Measurements from ENCODE around the gene GALE. TPM values are rescaled to one million over a fixed set of nuclear protein-coding genes. Genes with fewer than 3 reads are reported as not detected.

The GALE gene
- polyA plus RNA-seq, 1 donor (not counting 4 experiments of a cell fraction or from before 2014, with no cell fraction given): 52.8 TPM

- no peak overlapping the region for H2AFZ ChIP-seq (ENCODE audit: control insufficient read depth, low read length)
- no peak overlapping the region for H3K9ac ChIP-seq (ENCODE audit: control insufficient read depth, extremely low read depth, insufficient read depth, low read length)
- H4K20me1 ChIP-seq (ENCODE audit: control insufficient read depth, extremely low read depth, insufficient read depth, low read length): no peaks in the 10 kb centered on the region
- FAIRE-seq: no peak
- no peaks in the 10 kb centered on the region for H3K9me1 ChIP-seq (ENCODE audit: control insufficient read depth, extremely low read depth, insufficient read depth, low read length)
- peaks cover 9% of the 10 kb centered on the region for H3K4me1 ChIP-seq (ENCODE audit: control insufficient read depth, extremely low read depth, insufficient read depth, low read length)
- TF ChIP-seq CTCF (optimal IDR thresholded peaks at IDR 0.05 in 1 of 3, IDR thresholded peaks at IDR 0.05 in 1 of 3, conservative IDR thresholded peaks at IDR 0.05 in 1 of 3; ENCODE audit: extremely low read depth in 1 of 3, insufficient read depth in 2 of 3, low read length in 3 of 3): no peak
- TF ChIP-seq EZH2 (IDR thresholded peaks at IDR 0.05; ENCODE audit: low read length): no peak
- no peak overlapping the region for H3K4me3 ChIP-seq (ENCODE audit: control insufficient read depth in 2 of 3, extremely low read depth in 1 of 3, insufficient read depth in 2 of 3, low read depth in 1 of 3, low read length in 3 of 3)
- DNase-seq (ENCODE audit: low read depth, low spot score): no peak
- H3K9me3 ChIP-seq (ENCODE audit: control insufficient read depth, low read depth, low read length): no peaks in the 10 kb centered on the region
- peaks cover 0 to 5% of the 10 kb centered on the region in 2 experiments for H3K36me3 ChIP-seq (ENCODE audit: control insufficient read depth in 2 of 2, extremely low read depth in 1 of 2, insufficient read depth in 2 of 2, low read length in 2 of 2)
- H3K79me2 ChIP-seq (ENCODE audit: control insufficient read depth, insufficient read depth, low read length): no peaks in the 10 kb centered on the region
- H3K4me2 ChIP-seq (ENCODE audit: control insufficient read depth, extremely low read depth, insufficient read depth, low read depth, low read length): no peak overlapping the region
- H3K27me3 ChIP-seq (ENCODE audit: control insufficient read depth, extremely low read depth, insufficient read depth, low read length): no peaks in the 10 kb centered on the region
- H3K27ac ChIP-seq (ENCODE audit: control insufficient read depth, insufficient read depth, low read length): no peak overlapping the region
- dilution Hi-C loops (cut with MboI; ENCODE audit: extremely low pct_ligation_motif_present, low sequenced_read_pairs): no loop called here
These were observed 6.9 kb upstream of the GALE start for GRCh38 chr1:23807453-23807852.

- Histone ChIP-seq H3K27ac (ENCODE audit: control insufficient read depth, insufficient read depth, low read length) (no peak overlapping the region), H2AFZ (ENCODE audit: control insufficient read depth, low read length) (no peak overlapping the region), H3K4me1 (ENCODE audit: control insufficient read depth, extremely low read depth, insufficient read depth, low read length) (peaks cover 9% of the 10 kb centered on the region), H3K36me3 (ENCODE audit: control insufficient read depth in 2 of 2, extremely low read depth in 1 of 2, insufficient read depth in 2 of 2, low read length in 2 of 2) (peaks cover 0 to 6% of the 10 kb centered on the region in 2 experiments), H3K79me2 (ENCODE audit: control insufficient read depth, insufficient read depth, low read length) (no peaks in the 10 kb centered on the region), H3K27me3 (ENCODE audit: control insufficient read depth, extremely low read depth, insufficient read depth, low read length) (no peaks in the 10 kb centered on the region), H3K9me3 (ENCODE audit: control insufficient read depth, low read depth, low read length) (no peaks in the 10 kb centered on the region), H3K9ac (ENCODE audit: control insufficient read depth, extremely low read depth, insufficient read depth, low read length) (no peak overlapping the region), H3K4me3 (ENCODE audit: control insufficient read depth in 2 of 3, extremely low read depth in 1 of 3, insufficient read depth in 2 of 3, low read depth in 1 of 3, low read length in 3 of 3) (no peak overlapping the region), H3K4me2 (ENCODE audit: control insufficient read depth, extremely low read depth, insufficient read depth, low read depth, low read length) (no peak overlapping the region), H4K20me1 (ENCODE audit: control insufficient read depth, extremely low read depth, insufficient read depth, low read length) (no peaks in the 10 kb centered on the region), H3K9me1 (ENCODE audit: control insufficient read depth, extremely low read depth, insufficient read depth, low read length) (no peaks in the 10 kb centered on the region)
- DNase-seq (ENCODE audit: low read depth, low spot score) (no peak), FAIRE-seq (no peak)
- TF ChIP-seq CTCF (optimal IDR thresholded peaks at IDR 0.05 in 1 of 3, IDR thresholded peaks at IDR 0.05 in 1 of 3, conservative IDR thresholded peaks at IDR 0.05 in 1 of 3; ENCODE audit: extremely low read depth in 1 of 3, insufficient read depth in 2 of 3, low read length in 3 of 3) (no peak), EZH2 (IDR thresholded peaks at IDR 0.05; ENCODE audit: low read length) (no peak)
- dilution Hi-C loops (cut with MboI; ENCODE audit: extremely low pct_ligation_motif_present, low sequenced_read_pairs): no loop called here
These were observed 5.7 kb upstream of the GALE start for GRCh38 chr1:23806280-23806679.

Measured in keratinocyte (primary cell).